ENCODE measurements around the gene METRN.

Gene METRN

DNA sequence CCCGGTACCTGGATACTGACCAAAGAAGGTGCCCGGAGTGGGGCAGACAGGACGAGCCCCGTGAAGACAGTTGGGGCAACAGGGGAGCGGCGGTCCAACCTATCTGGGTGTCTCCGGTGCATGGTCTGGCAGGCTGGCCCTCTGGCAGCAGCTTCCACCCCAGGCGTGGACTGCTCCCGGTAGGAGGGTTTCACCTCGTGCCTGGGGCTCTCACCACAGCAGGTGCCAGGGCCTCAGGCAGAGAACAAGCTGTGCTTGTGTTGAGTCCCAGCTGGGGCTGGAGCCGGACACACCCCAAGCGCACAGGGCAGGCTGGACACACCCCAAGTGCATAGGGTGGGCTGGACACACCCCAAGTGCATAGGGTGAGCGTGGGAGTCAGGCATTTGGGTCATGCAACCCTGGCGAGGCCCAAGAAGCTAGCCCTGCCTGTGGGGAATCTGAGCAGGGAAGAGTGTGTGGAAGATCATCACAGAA lies 7.8 kb upstream of the METRN start (continued):
- TF ChIP-seq ZIC2 (tag by site-specific recombination; IDR thresholded peaks at IDR 0.05) (peak; percentile 97), KLF1 (tag by site-specific recombination; IDR thresholded peaks at IDR 0.05) (peak; percentile 99), ZNF600 (tag by site-specific recombination; IDR thresholded peaks at IDR 0.05) (peak; percentile 23; the same call in 1 of the 2 replicates), ZNF140 (tag by site-specific recombination; IDR thresholded peaks at IDR 0.05) (no peak)

DNA sequence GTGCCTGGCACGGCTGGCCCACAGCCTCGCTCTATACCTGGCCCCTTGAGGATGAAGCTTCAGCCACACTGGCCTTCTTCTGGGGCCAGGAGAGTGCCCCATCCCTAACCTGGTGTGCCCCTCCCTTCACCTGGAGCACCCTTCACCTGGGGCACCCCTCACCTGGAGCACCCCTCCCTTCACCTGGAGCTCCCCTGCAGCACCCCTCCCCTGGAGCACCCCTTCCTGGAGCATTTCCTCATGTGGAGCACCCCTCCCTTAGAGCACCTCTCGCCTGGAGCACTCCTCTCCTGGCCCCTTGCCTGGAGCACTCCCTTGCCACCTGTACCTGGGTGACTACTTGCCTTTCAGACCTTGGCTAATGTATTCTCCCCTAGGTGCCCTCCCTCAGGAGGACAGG lies 6.9 kb upstream of the METRN start:
- H3K4me3 ChIP-seq (ENCODE audit: low read depth, low read length): no peak overlapping the region
- ChIA-PET CTCF (interaction anchor here (0.6 kb wide), 1 partner anchor 570 kb away, joined by 4 read pairs; no protein-coding TSS in a partner anchor), POLR2A (interaction anchor here (1.2 to 2.3 kb wide), 3 partner anchors 9 to 28 kb away, joined by 3 to 8 read pairs (median 3); partner anchors contain the start of genes ANTKMT and STUB1)
- peaks cover 5% of the 10 kb centered on the region for H3K4me1 ChIP-seq (ENCODE audit: control insufficient read depth, insufficient read depth, low read length)
- no peaks in the 10 kb centered on the region for H3K9me3 ChIP-seq (ENCODE audit: control insufficient read depth, insufficient read depth, low read depth, low read length)
- TF ChIP-seq, protein P1, sequence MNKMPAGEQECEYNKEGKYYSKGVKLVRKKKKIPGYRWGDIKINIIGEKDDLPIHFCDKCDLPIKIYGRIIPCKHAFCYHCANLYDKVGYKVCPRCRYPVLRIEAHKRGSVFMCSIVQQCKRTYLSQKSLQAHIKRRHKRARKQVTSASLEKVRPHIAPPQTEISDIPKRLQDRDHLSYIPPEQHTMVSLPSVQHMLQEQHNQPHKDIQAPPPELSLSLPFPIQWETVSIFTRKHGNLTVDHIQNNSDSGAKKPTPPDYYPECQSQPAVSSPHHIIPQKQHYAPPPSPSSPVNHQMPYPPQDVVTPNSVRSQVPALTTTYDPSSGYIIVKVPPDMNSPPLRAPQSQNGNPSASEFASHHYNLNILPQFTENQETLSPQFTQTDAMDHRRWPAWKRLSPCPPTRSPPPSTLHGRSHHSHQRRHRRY (tag by site-specific recombination; IDR thresholded peaks at IDR 0.05): no peak
- peak; percentile 85 for TF ChIP-seq ZEB2 (tag by site-specific recombination; IDR thresholded peaks at IDR 0.05)
- no peak overlapping the region for H3K27ac ChIP-seq (ENCODE audit: extremely low read depth, low read depth, low read length)
- H3K36me3 ChIP-seq (ENCODE audit: control insufficient read depth in 2 of 2, insufficient read depth in 1 of 2, low read length in 2 of 2): no peaks in the 10 kb centered on the region

DNA sequence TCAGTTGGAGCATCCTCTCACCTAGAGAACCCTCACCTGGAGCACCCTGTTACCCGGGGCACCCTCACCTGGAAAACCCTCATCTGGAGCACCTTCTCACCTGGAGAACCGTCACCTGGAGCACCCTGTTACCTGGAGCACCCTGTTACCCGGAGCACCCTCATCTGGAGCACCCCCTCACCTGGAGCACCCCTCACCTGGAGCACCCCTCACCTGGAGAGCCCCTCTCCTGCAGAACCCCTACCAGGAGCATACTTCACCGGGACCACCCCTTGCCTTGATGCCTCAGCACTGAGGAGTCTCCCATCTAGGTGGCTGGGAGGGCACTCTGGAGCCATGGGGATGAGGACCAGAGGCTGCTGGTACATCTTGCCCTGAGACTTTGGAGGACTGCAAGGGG lies 6.0 kb upstream of the METRN start:
- H3K36me3 ChIP-seq (ENCODE audit: control insufficient read depth in 2 of 2, insufficient read depth in 1 of 2, low read length in 2 of 2): no peaks in the 10 kb centered on the region
- H3K27ac ChIP-seq (ENCODE audit: extremely low read depth, low read depth, low read length): no peak overlapping the region
- TF ChIP-seq OSR2 (tag by site-specific recombination; IDR thresholded peaks at IDR 0.05) (no peak), ZEB2 (tag by site-specific recombination; IDR thresholded peaks at IDR 0.05) (peak; percentile 88)
- H3K4me3 ChIP-seq (ENCODE audit: low read depth, low read length): no peak overlapping the region
- POLR2A ChIA-PET: interaction anchor here (0.6 to 1.8 kb wide), 8 partner anchors 12 to 417 kb away, joined by 3 to 12 read pairs (median 6); partner anchors contain the start of genes ANTKMT, CHTF18, GNG13 and RPUSD1
- peaks cover 5% of the 10 kb centered on the region for H3K4me1 ChIP-seq (ENCODE audit: control insufficient read depth, insufficient read depth, low read length)
- CTCF ChIA-PET: interaction anchor here (1.1 to 5.7 kb wide), 3 partner anchors 13 to 347 kb away, joined by 3 to 119 read pairs (median 7); partner anchors contain the start of genes ANTKMT, CHTF18 and RPUSD1
- no peaks in the 10 kb centered on the region for H3K9me3 ChIP-seq (ENCODE audit: control insufficient read depth, insufficient read depth, low read depth, low read length)

DNA sequence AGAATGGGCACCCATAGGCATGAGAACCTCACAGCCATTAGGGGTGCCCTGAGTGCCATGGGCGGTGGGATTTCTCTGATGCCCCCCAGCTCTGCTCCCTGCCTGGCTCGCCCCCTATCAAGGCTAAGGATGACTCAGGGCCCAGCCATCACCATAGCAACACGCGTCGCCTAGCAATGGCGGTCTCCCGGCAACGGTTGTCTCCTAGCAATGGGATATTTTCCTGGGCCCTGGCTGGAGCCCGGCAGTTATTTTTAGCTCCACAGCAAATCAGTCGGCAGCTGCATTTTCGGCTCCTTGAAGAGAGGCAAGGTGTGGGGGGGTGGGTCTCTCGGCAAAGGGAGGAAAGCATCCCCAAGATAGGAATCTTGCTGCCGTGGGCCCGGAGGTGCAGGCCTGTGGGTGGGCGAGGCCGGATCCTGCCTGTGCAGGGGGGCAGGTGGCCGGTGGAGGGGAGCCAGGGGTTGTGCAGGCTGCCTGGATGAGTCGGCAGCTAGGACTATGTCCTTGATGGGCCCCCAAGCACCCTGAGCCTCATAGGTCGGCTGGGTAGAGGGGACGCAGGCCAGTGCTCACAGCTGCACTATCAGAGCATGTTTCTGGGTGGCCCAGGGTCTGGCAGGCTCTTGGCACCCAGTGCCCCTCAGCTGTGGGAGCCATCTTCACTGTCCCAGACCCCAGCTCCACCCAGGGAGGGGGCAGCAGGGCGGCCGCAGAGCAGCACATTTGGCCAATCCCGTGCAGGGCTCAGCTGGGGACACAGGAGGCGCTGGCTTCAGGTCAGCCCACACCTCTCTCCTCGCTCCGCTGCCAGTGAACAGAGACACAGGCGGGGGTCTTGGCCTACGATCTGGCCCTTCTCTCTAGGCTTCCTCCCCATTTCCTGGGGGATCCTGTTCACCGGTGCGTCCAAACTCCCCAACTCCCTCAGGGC lies 5.1 kb upstream of the METRN start:
- Histone ChIP-seq H3K4me1 (ENCODE audit: control insufficient read depth, insufficient read depth, low read length) (peaks cover 8% of the 10 kb centered on the region), H3K27ac (ENCODE audit: extremely low read depth, low read depth, low read length) (no peak overlapping the region), H3K9me3 (ENCODE audit: control insufficient read depth, insufficient read depth, low read depth, low read length) (no peaks in the 10 kb centered on the region), H3K4me3 (ENCODE audit: low read depth, low read length) (no peak overlapping the region), H3K36me3 (ENCODE audit: control insufficient read depth in 2 of 2, insufficient read depth in 1 of 2, low read length in 2 of 2) (no peaks in the 10 kb centered on the region)
- ChIA-PET CTCF (interaction anchor here (0.7 to 5.7 kb wide), 8 partner anchors 8 to 393 kb away, joined by 3 to 119 read pairs (median 5); partner anchors contain the start of genes ANTKMT, CHTF18 and RPUSD1), POLR2A (interaction anchor here (0.6 to 1.8 kb wide), 9 partner anchors 11 to 416 kb away, joined by 3 to 12 read pairs (median 5); partner anchors contain the start of genes ANTKMT, CHTF18, GNG13 and RPUSD1)
- TF ChIP-seq, protein P2, sequence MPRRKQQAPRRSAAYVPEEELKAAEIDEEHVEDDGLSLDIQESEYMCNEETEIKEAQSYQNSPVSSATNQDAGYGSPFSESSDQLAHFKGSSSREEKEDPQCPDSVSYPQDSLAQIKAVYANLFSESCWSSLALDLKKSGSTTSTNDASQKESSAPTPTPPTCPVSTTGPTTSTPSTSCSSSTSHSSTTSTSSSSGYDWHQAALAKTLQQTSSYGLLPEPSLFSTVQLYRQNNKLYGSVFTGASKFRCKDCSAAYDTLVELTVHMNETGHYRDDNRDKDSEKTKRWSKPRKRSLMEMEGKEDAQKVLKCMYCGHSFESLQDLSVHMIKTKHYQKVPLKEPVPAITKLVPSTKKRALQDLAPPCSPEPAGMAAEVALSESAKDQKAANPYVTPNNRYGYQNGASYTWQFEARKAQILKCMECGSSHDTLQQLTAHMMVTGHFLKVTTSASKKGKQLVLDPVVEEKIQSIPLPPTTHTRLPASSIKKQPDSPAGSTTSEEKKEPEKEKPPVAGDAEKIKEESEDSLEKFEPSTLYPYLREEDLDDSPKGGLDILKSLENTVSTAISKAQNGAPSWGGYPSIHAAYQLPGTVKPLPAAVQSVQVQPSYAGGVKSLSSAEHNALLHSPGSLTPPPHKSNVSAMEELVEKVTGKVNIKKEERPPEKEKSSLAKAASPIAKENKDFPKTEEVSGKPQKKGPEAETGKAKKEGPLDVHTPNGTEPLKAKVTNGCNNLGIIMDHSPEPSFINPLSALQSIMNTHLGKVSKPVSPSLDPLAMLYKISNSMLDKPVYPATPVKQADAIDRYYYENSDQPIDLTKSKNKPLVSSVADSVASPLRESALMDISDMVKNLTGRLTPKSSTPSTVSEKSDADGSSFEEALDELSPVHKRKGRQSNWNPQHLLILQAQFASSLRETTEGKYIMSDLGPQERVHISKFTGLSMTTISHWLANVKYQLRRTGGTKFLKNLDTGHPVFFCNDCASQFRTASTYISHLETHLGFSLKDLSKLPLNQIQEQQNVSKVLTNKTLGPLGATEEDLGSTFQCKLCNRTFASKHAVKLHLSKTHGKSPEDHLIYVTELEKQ (tag by site-specific recombination; IDR thresholded peaks at IDR 0.05; ENCODE audit: borderline replicate concordance): no peak
- no peak for TF ChIP-seq BCL11A (tag by site-specific recombination; IDR thresholded peaks at IDR 0.05; ENCODE audit: low read depth)
- TF ChIP-seq MYNN (tag by site-specific recombination; IDR thresholded peaks at IDR 0.05; ENCODE audit: borderline replicate concordance): peak; percentile 99
- TF ChIP-seq ZBTB7A (tag by site-specific recombination; IDR thresholded peaks at IDR 0.05; ENCODE audit: low read depth): no peak
- 0 out of 2 replicates have a peak, but pooled peaks have one; percentile 23 for TF ChIP-seq ZBTB17 (tag by site-specific recombination; IDR thresholded peaks at IDR 0.05)
- TF ChIP-seq GLIS2 (tag by site-specific recombination; IDR thresholded peaks at IDR 0.05): peak; percentile 89
- peak; percentile 58; the same call in 1 of the 2 replicates for TF ChIP-seq ZNF223 (tag by site-specific recombination; IDR thresholded peaks at IDR 0.05)
- TF ChIP-seq ZNF174 (tag by site-specific recombination; IDR thresholded peaks at IDR 0.05): no peak
- 0 out of 2 replicates have a peak, but pooled peaks have one; percentile 22 for TF ChIP-seq ZBTB20 (tag by site-specific recombination; IDR thresholded peaks at IDR 0.05)
- peak; percentile 74 for TF ChIP-seq ZNF600 (tag by site-specific recombination; IDR thresholded peaks at IDR 0.05)
- peak; percentile 16; the same call in 1 of the 2 replicates for TF ChIP-seq SP2 (tag by site-specific recombination; IDR thresholded peaks at IDR 0.05)
- no peak for TF ChIP-seq ZBTB8A (tag by site-specific recombination; IDR thresholded peaks at IDR 0.05)
- peak; percentile 46; the same call in 1 of the 2 replicates for TF ChIP-seq GLIS1 (tag by site-specific recombination; IDR thresholded peaks at IDR 0.05)
- TF ChIP-seq, protein P3, sequence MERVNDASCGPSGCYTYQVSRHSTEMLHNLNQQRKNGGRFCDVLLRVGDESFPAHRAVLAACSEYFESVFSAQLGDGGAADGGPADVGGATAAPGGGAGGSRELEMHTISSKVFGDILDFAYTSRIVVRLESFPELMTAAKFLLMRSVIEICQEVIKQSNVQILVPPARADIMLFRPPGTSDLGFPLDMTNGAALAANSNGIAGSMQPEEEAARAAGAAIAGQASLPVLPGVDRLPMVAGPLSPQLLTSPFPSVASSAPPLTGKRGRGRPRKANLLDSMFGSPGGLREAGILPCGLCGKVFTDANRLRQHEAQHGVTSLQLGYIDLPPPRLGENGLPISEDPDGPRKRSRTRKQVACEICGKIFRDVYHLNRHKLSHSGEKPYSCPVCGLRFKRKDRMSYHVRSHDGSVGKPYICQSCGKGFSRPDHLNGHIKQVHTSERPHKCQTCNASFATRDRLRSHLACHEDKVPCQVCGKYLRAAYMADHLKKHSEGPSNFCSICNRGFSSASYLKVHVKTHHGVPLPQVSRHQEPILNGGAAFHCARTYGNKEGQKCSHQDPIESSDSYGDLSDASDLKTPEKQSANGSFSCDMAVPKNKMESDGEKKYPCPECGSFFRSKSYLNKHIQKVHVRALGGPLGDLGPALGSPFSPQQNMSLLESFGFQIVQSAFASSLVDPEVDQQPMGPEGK (tag by site-specific recombination; IDR thresholded peaks at IDR 0.05): peak; percentile 49; the same call in 1 of the 2 replicates

Data from HEK293 (cell line).